NCI-H146 treated with DMSO at 0.1 percent for 48 hours (cell line): ENCODE results near the gene NAA25.
"Not testable (repeated sequence)": the region's sequence is repeated elsewhere in the genome, so short reads cannot be mapped to it uniquely, and the experiment has no call there.

Experiments
- DNase-seq: peaks from one replicate; lab custom pipeline; 2025; ENCODE audit not compliant: unreplicated experiment; lab: John Stamatoyannopoulos, UW

NAA25 gene

GRCh38 chr12:112116232-112117060 lies 7.9 kb upstream of the NAA25 start:
- DNase-seq = peak; percentile 85

- DNase-seq = no peak
Observed at GRCh38 chr12:112115259-112116045, 6.9 kb upstream of the NAA25 start.

- DNase-seq = no peak
Observed at GRCh38 chr12:112112409-112113133, 4.0 kb upstream of the NAA25 start.

GRCh38 chr12:112111931-112112330 lies 3.3 kb upstream of the NAA25 start:
- no peak for DNase-seq

- not testable (repeated sequence) for DNase-seq
Observed at GRCh38 chr12:112110787-112111662, 2.4 kb upstream of the NAA25 start.

- no peak for DNase-seq
Observed at GRCh38 chr12:112107306-112108201, 1.0 kb downstream of the NAA25 start.

- DNase-seq = no peak
Observed at GRCh38 chr12:112105891-112106290, 2.7 kb downstream of the NAA25 start.

- no peak for DNase-seq
Observed at GRCh38 chr12:112103758-112104503, 4.7 kb downstream of the NAA25 start.

GRCh38 chr12:112102746-112103145 lies 5.8 kb downstream of the NAA25 start:
- DNase-seq = not testable (repeated sequence)

GRCh38 chr12:112102127-112102526 lies 6.5 kb downstream of the NAA25 start:
- no peak for DNase-seq

GRCh38 chr12:112100500-112100899 lies 8.1 kb downstream of the NAA25 start:
- not testable (repeated sequence) for DNase-seq

- no peak for DNase-seq
Observed at GRCh38 chr12:112097641-112098040, 10.9 kb downstream of the NAA25 start.

GRCh38 chr12:112096667-112097066 lies 11.9 kb downstream of the NAA25 start:
- no peak for DNase-seq

GRCh38 chr12:112096070-112096469 lies 12.5 kb downstream of the NAA25 start:
- no peak for DNase-seq

GRCh38 chr12:112091563-112091962 lies 17.0 kb downstream of the NAA25 start:
- no peak for DNase-seq

- DNase-seq = no peak
Observed at GRCh38 chr12:112087851-112088250, 20.7 kb downstream of the NAA25 start.

- DNase-seq = no peak
Observed at GRCh38 chr12:112087055-112087850, 21.3 kb downstream of the NAA25 start.

GRCh38 chr12:112066566-112066965 lies 42.0 kb downstream of the NAA25 start:
- no peak for DNase-seq
